ENCODE measurements around the gene PIP5K1B. TPM values are rescaled to one million over a fixed set of nuclear protein-coding genes. Genes with fewer than 3 reads are reported as not detected.

Gene PIP5K1B
- total and polyA plus RNA-seq, 10 of the 15 experiments (the other 5 are each of a cell fraction or from before 2014, with no cell fraction given): 6.8 to 16.3 (median 10.6) TPM

DNA sequence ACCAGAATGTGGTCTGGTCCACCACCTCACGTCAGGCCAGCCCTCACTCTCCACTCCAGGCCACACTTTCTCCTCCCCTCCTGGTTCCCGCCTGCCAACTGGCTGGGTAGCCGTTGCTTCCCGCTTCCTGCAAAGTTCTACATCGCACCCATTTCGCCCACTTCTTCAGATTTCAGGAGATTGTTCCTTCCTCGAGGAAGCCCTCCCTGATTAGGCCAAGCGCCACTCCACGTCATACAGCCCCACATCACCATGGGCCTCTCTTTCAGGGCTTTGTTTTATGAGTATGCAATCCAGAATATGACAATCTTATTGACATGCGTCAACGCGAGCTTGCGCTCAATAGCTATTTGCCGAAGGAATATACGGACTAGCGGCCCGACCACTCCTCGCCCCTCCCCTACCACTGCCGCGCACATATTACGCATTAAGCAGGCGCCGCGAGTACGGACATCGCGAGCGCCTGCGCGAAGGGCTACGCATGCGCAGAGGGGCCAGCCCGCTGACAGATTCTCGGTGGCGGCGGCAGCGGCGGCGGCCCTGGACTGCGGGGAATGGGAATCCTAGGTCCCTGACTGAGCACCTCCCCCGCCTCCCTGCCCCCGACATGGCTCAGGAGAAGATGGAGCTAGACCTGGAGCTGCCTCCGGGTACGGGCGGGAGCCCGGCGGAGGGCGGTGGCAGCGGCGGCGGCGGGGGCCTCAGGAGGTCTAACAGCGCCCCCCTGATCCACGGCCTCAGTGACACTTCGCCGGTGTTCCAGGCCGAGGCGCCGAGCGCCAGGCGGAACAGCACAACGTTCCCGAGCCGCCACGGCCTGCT, 74.7 kb downstream of the PIP5K1B start:
- ChIA-PET RAD21 (ENCODE audit: unreplicated experiment) (interaction anchor here (1.0 to 1.7 kb wide), 3 partner anchors 19 to 217 kb away, joined by 3 to 6 read pairs (median 5); no protein-coding TSS in a partner anchor), SMC1A (ENCODE audit: uncharacterized antibody, unreplicated experiment) (interaction anchor here (0.6 to 1.6 kb wide), 14 partner anchors 11 to 247 kb away, joined by 3 to 7 read pairs (median 3); no protein-coding TSS in a partner anchor), CTCF (interaction anchor here (0.6 to 1.4 kb wide), 14 partner anchors 15 to 251 kb away, joined by 3 to 9 read pairs (median 3); partner anchors contain the start of gene PIP5K1B), POLR2A (interaction anchor here (1.0 to 1.4 kb wide), 4 partner anchors 10 to 23 kb away, joined by 3 to 4 read pairs (median 4); no protein-coding TSS in a partner anchor)
- H3K4me2 ChIP-seq (ENCODE audit: control insufficient read depth, insufficient read depth): peak overlapping the region; percentile 95
- no peaks in the 10 kb centered on the region for H4K20me1 ChIP-seq (ENCODE audit: control insufficient read depth, insufficient read depth)
- H3K4me1 ChIP-seq (ENCODE audit: control insufficient read depth, insufficient read depth, low read length): peaks cover 2% of the 10 kb centered on the region; the same call in 1 of the 2 replicates
- DNase-seq (ENCODE audit: low read depth, low spot score) (peak; percentile 77), ATAC-seq (peak; percentile 90), FAIRE-seq (peak; percentile 23)
- peak overlapping the region; percentile 92 for H3K27ac ChIP-seq (ENCODE audit: control insufficient read depth, insufficient read depth)
- H3K27me3 ChIP-seq (replicated peaks in 1 of 2; ENCODE audit: control insufficient read depth in 2 of 2, insufficient read depth in 2 of 2, low read length in 1 of 2): no peaks in the 10 kb centered on the region
- peak overlapping the region; percentile 93 for H3K9ac ChIP-seq (ENCODE audit: control insufficient read depth, insufficient read depth, low read length)
- intact Hi-C loops (cut with micrococcal nuclease; ENCODE audit: unreplicated experiment) (loop anchor here (2.0 to 5.0 kb wide), 5 partner anchors 23 to 219 kb away; partner anchors contain the start of gene PIP5K1B), in situ Hi-C loops (cut with MboI) (loop anchor here (5.0 kb wide), 1 partner anchor 223 kb away; no protein-coding TSS in a partner anchor)
- no peaks in the 10 kb centered on the region for H3K9me3 ChIP-seq (replicated peaks; ENCODE audit: control insufficient read depth, insufficient read depth, low read length)
- TSS peak; percentile 96 for BruUV-seq (replicated peaks)
- peak overlapping the region; percentile 96 for H2AFZ ChIP-seq (ENCODE audit: control insufficient read depth, low read depth, low read length)
- H3K79me2 ChIP-seq (ENCODE audit: control insufficient read depth, insufficient read depth, low read length): peaks cover 32% of the 10 kb centered on the region
- H3K36me3 ChIP-seq (ENCODE audit: control insufficient read depth in 2 of 2, insufficient read depth in 2 of 2, low read length in 1 of 2): no peaks in the 10 kb centered on the region
- WGBS (ENCODE audit: insufficient coverage, insufficient replicate concordance, low lambda C conversion rate, missing lambda C conversion rate): 2% methylated on average over 65 of the region's 65 CpGs
- peak overlapping the region; percentile 83 for H3K4me3 ChIP-seq
- TF ChIP-seq POLR2AphosphoS2 (IDR thresholded peaks at IDR 0.05; ENCODE audit: low read depth, low read length) (no peak; the same call in 1 of the 2 replicates), HCFC1 (IDR thresholded peaks at IDR 0.05; ENCODE audit: low read length) (peak; percentile 85), SRF (IDR thresholded peaks at IDR 0.05; ENCODE audit: low read depth in 2 of 2, low read length in 2 of 2) (peak in 1 of 2 experiments; percentile 94; a peak in 2 of 4 replicates), TAF1 (IDR thresholded peaks at IDR 0.05; ENCODE audit: borderline replicate concordance, low read depth, low read length) (peak; percentile 71), MEF2B (IDR thresholded peaks at IDR 0.05; ENCODE audit: partially characterized antibody, poor library complexity, severe bottlenecking) (peak; percentile 14), ZNF217 (IDR thresholded peaks at IDR 0.05) (peak; percentile 59; the same call in 1 of the 2 replicates), IKZF1 (conservative IDR thresholded peaks at IDR 0.05) (peak; percentile 100), EGR1 (IDR thresholded peaks at IDR 0.05; ENCODE audit: borderline replicate concordance in 1 of 2, low read depth in 2 of 2, low read length in 2 of 2) (no peak), ZBED1 (IDR thresholded peaks at IDR 0.05; ENCODE audit: borderline replicate concordance) (no peak), GATAD2B (conservative IDR thresholded peaks at IDR 0.05; ENCODE audit: low read depth) (peak; percentile 91), IKZF2 (IDR thresholded peaks at IDR 0.05) (peak; percentile 70 to 72), TARDBP (IDR thresholded peaks at IDR 0.05; ENCODE audit: borderline replicate concordance) (0 out of 2 replicates have a peak, but pooled peaks have one; percentile 69), MYB (IDR thresholded peaks at IDR 0.05; ENCODE audit: borderline replicate concordance, low read depth, low read length) (0 out of 2 replicates have a peak, but pooled peaks have one; percentile 68), MEF2A (IDR thresholded peaks at IDR 0.05; ENCODE audit: insufficient read depth, low read depth, low read length) (0 out of 2 replicates have a peak, but pooled peaks have one; percentile 6)
- TF ChIP-seq, protein P1, sequence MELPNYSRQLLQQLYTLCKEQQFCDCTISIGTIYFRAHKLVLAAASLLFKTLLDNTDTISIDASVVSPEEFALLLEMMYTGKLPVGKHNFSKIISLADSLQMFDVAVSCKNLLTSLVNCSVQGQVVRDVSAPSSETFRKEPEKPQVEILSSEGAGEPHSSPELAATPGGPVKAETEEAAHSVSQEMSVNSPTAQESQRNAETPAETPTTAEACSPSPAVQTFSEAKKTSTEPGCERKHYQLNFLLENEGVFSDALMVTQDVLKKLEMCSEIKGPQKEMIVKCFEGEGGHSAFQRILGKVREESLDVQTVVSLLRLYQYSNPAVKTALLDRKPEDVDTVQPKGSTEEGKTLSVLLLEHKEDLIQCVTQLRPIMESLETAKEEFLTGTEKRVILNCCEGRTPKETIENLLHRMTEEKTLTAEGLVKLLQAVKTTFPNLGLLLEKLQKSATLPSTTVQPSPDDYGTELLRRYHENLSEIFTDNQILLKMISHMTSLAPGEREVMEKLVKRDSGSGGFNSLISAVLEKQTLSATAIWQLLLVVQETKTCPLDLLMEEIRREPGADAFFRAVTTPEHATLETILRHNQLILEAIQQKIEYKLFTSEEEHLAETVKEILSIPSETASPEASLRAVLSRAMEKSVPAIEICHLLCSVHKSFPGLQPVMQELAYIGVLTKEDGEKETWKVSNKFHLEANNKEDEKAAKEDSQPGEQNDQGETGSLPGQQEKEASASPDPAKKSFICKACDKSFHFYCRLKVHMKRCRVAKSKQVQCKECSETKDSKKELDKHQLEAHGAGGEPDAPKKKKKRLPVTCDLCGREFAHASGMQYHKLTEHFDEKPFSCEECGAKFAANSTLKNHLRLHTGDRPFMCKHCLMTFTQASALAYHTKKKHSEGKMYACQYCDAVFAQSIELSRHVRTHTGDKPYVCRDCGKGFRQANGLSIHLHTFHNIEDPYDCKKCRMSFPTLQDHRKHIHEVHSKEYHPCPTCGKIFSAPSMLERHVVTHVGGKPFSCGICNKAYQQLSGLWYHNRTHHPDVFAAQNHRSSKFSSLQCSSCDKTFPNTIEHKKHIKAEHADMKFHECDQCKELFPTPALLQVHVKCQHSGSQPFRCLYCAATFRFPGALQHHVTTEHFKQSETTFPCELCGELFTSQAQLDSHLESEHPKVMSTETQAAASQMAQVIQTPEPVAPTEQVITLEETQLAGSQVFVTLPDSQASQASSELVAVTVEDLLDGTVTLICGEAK (IDR thresholded peaks at IDR 0.05; ENCODE audit: borderline replicate concordance): 0 out of 2 replicates have a peak, but pooled peaks have one; percentile 13
